Activated naive CD8-positive, alpha-beta T cell treated with anti-CD3 and anti-CD28 coated beads for 36 hours (primary cell): Measurements from ENCODE around the gene SPPL2C. TPM values are rescaled to one million over a fixed set of nuclear protein-coding genes. Genes with fewer than 3 reads are reported as not detected.

Experiments used
- DNase-seq: peaks from one replicate; pipeline ENCODE4 v3.0.0; 2021
- H3K27ac Mint-ChIP-seq: one replicate; pipeline ENCODE4 v1.8.0; 2022; ENCODE audit warnings: mild to moderate bottlenecking, moderate library complexity, mixed read lengths
- H3K27me3 Mint-ChIP-seq: one replicate; pipeline ENCODE4 v1.8.0; 2022; ENCODE audit warnings: mild to moderate bottlenecking, mixed read lengths
- H3K36me3 Mint-ChIP-seq: one replicate; pipeline ENCODE4 v1.8.0; 2021; ENCODE audit warnings: mild to moderate bottlenecking, mixed read lengths
- H3K4me1 Mint-ChIP-seq: one replicate; pipeline ENCODE4 v1.8.0; 2021; ENCODE audit warnings: mixed read lengths
- H3K4me3 Mint-ChIP-seq: one replicate; pipeline ENCODE4 v1.8.0; 2022; ENCODE audit warnings: mild to moderate bottlenecking, moderate library complexity, mixed read lengths
- H3K9me3 Mint-ChIP-seq: one replicate; pipeline ENCODE4 v1.8.0; 2022; ENCODE audit warnings: mixed read lengths
- total RNA-seq, 2 experiments: library from RNA; stranded (reverse); gene quantifications; one replicate each; pipeline ENCODE4 v1.2.3, GENCODE V29; 2021

The SPPL2C gene
- total RNA-seq, 2 experiments from 2014 or later, result not detected

DNA sequence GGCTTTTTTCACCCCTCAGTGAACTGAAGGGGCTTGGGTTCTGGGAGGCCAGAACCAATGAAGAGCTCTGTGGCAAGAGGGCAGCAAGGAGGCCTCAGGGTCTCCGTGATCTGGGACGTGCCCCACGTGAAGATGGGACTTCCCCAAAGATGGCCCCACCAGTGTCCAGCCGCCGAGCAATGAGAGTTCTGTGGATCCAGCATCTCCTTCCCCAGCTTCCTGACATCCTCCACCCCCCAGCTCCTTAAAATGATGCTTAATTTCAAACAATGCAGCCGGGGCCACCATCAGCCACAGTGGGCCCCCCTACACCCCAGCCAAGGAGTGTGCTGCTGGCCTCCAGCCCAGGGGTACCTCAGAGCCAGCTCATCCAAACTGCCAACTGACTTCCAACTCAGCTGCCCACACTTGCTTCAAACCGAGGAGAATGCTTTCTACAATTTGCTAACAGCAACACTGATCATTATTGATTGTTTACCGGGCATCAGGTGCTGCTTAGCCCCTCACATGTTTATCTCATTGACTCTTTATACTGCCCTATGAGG, 5.9 kb upstream of the SPPL2C start:
- no peak for DNase-seq
- Mint-ChIP-seq H3K4me3 (no peak overlapping the region), H3K27ac (no peak overlapping the region), H3K9me3 (no peaks in the 10 kb centered on the region), H3K27me3 (peaks cover under 1% of the 10 kb centered on the region), H3K36me3 (no peaks in the 10 kb centered on the region), H3K4me1 (no peaks in the 10 kb centered on the region)

DNA sequence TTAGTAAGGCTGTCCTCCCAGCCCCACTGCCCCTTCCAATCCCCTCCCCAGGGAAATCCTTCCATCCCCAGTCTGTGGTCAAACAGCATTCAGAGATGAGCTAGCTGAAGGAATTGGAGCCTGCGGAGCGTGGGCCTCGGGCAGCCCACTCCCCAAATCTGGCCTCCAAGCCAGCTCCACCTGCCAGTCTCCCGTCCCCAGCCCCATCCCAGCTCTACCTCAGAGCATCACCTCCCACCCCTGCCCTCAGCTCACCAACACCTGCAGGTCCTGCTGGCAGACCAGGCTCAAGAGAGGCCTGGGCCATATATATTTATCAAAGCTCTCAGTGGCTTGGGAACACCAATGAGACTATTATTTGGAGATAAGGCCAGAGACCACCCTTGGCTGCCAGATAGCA, 5.2 kb upstream of the SPPL2C start:
- no peak for DNase-seq
- Mint-ChIP-seq H3K4me3 (no peak overlapping the region), H3K4me1 (no peaks in the 10 kb centered on the region), H3K27me3 (no peaks in the 10 kb centered on the region), H3K36me3 (no peaks in the 10 kb centered on the region), H3K27ac (no peak overlapping the region), H3K9me3 (no peaks in the 10 kb centered on the region)

DNA sequence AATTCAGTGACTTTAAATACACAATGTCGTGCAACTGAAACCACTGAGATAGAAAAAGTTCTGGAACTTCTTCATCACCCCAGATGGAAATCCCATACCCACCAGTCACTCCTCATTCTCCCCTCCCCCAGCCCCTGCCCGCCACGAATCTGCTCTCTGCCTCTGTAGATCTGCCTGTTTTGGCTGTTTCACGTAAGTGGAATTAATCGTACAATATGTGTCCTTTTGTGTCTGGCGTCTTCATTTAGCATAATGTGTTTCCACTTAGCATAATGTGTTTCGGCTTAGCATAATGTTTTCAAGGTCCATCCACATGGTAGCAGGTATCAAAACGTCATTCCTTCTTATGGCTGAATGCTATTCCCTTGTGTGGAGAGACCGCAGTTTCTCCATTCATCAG, 3.5 kb upstream of the SPPL2C start:
- Mint-ChIP-seq H3K4me1 (no peaks in the 10 kb centered on the region), H3K27me3 (no peaks in the 10 kb centered on the region), H3K36me3 (no peaks in the 10 kb centered on the region), H3K27ac (no peak overlapping the region), H3K9me3 (no peaks in the 10 kb centered on the region), H3K4me3 (no peak overlapping the region)
- no peak for DNase-seq

GRCh38 chr17:45841883-45842525, 2.7 kb upstream of the SPPL2C start:
- no peaks in the 10 kb centered on the region for H3K36me3 Mint-ChIP-seq
- no peak overlapping the region for H3K4me3 Mint-ChIP-seq
- H3K27ac Mint-ChIP-seq, result no peak overlapping the region
- no peaks in the 10 kb centered on the region for H3K9me3 Mint-ChIP-seq
- H3K27me3 Mint-ChIP-seq, result no peaks in the 10 kb centered on the region
- no peaks in the 10 kb centered on the region for H3K4me1 Mint-ChIP-seq
- no peak for DNase-seq

DNA sequence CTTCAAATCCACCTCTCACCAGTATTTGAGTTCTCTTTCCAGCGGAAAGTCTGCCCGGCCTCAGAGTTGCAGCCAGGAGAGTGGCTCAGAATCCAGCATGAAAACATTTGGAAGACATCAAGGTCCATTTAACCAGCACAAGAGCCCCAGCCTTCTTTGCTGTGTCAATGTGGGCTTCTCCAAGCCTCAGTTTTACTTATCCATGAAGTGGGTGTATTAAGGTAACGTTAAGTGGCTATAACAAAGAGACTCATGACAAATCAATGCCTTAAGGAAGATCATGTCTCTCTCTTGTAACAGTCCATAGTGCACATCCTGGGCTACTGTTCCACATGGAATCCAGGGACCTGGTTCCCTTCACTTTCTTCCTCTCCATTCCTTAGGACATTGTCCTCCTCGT, 959 bp upstream of the SPPL2C start:
- Mint-ChIP-seq H3K27ac (no peak overlapping the region), H3K36me3 (no peaks in the 10 kb centered on the region), H3K9me3 (no peaks in the 10 kb centered on the region), H3K4me3 (no peak overlapping the region), H3K27me3 (no peaks in the 10 kb centered on the region), H3K4me1 (no peaks in the 10 kb centered on the region)
- DNase-seq, result no peak

DNA sequence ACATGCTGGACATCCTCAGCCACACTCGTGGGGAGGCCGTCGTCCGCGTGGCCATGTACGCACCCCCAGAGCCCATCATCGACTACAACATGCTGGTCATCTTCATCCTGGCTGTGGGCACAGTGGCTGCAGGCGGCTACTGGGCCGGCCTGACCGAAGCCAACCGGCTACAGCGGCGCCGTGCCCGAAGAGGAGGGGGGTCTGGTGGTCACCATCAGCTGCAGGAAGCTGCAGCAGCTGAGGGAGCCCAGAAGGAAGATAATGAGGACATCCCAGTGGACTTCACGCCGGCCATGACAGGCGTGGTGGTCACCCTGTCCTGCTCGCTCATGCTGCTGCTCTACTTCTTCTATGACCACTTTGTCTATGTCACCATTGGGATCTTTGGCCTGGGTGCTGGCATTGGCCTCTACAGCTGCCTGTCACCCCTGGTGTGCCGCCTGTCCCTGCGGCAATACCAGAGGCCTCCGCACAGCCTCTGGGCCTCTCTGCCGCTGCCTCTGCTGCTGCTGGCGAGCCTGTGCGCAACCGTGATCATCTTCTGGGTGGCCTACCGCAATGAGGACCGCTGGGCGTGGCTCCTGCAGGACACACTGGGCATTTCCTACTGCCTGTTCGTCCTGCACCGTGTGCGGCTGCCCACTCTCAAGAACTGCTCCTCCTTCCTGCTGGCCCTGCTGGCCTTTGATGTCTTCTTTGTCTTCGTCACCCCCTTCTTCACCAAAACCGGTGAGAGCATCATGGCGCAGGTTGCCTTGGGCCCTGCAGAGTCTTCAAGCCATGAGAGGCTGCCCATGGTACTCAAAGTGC, 900 bp downstream of the SPPL2C start:
- DNase-seq, result no peak
- H3K27ac Mint-ChIP-seq, result no peak overlapping the region
- H3K36me3 Mint-ChIP-seq, result no peaks in the 10 kb centered on the region
- no peaks in the 10 kb centered on the region for H3K4me1 Mint-ChIP-seq
- no peaks in the 10 kb centered on the region for H3K27me3 Mint-ChIP-seq
- no peaks in the 10 kb centered on the region for H3K9me3 Mint-ChIP-seq
- no peak overlapping the region for H3K4me3 Mint-ChIP-seq

DNA sequence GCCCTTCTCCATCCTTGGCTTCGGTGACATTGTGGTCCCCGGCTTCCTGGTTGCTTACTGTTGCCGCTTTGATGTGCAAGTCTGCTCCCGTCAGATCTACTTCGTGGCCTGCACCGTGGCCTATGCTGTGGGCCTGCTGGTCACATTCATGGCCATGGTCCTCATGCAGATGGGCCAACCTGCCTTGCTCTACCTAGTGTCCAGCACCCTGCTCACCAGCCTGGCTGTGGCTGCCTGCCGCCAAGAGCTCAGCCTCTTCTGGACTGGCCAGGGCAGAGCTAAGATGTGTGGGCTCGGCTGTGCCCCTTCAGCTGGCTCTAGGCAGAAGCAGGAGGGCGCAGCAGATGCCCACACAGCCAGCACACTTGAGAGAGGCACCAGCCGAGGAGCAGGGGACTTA, 1.5 kb downstream of the SPPL2C start:
- H3K36me3 Mint-ChIP-seq, result no peaks in the 10 kb centered on the region
- no peaks in the 10 kb centered on the region for H3K9me3 Mint-ChIP-seq
- H3K27ac Mint-ChIP-seq, result no peak overlapping the region
- H3K4me3 Mint-ChIP-seq, result no peak overlapping the region
- no peaks in the 10 kb centered on the region for H3K4me1 Mint-ChIP-seq
- no peak for DNase-seq
- H3K27me3 Mint-ChIP-seq, result no peaks in the 10 kb centered on the region

DNA sequence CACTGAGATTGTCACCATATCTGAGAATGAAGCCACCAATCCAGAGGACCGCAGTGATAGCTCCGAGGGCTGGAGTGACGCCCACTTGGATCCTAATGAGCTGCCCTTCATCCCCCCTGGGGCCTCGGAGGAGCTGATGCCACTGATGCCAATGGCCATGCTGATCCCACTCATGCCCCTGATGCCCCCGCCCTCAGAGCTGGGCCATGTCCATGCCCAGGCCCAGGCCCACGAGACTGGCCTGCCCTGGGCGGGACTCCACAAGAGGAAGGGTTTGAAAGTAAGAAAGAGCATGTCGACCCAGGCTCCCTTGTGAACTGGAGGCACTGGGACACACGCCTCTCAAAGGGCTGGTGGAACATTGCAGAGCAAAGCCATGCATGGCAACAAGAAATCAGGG, 2.0 kb downstream of the SPPL2C start:
- Mint-ChIP-seq H3K27ac (no peak overlapping the region), H3K27me3 (peaks cover 2% of the 10 kb centered on the region), H3K4me1 (no peaks in the 10 kb centered on the region), H3K9me3 (no peaks in the 10 kb centered on the region), H3K36me3 (no peaks in the 10 kb centered on the region), H3K4me3 (no peak overlapping the region)
- no peak for DNase-seq

DNA sequence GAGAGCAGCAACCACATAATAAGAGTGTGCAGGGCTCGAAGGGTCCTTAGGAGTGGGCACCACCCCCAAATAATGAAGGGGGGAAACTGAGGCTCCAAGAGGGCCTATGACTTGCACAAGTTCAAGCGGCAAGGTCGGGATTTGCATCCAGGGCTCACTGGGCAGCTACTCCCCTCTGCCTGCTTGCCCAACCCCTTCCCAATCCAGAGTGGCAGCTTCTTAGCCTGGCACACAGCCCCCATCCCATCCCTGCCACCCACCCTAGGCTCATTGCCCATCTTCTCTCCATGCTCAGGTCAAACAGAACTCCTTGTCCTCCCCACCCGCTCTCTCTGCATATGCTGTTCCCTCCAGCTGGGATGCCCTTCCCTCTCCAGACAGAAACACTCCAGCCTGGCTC, 2.4 kb downstream of the SPPL2C start:
- H3K36me3 Mint-ChIP-seq, result no peaks in the 10 kb centered on the region
- no peaks in the 10 kb centered on the region for H3K4me1 Mint-ChIP-seq
- no peak overlapping the region for H3K4me3 Mint-ChIP-seq

DNA sequence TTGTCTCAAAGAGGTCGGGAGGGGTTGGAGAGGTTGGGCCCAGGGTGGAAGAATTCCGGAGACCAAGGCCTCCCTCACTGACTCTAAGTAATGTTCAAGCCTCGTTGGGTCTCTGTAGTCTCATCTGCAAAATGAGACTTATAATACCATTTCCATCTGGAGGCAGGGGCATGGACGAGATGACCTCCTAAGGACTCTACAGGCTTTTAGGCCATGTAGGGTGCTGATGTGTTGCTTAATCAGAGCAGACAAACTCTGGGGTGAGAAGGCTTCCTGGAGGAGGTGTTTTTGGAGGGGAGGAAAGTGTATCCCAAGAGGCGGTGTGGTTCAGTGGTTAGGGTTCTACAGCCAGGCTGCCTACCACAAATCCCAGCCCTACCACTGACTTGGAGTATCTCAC, 3.1 kb downstream of the SPPL2C start:
- Mint-ChIP-seq H3K4me3 (no peak overlapping the region), H3K9me3 (no peaks in the 10 kb centered on the region), H3K4me1 (peaks cover 2% of the 10 kb centered on the region), H3K36me3 (no peaks in the 10 kb centered on the region), H3K27ac (no peak overlapping the region), H3K27me3 (peaks cover 13% of the 10 kb centered on the region)
- no peak for DNase-seq

More for the DNA sequence above, 2.4 kb downstream of the SPPL2C start:
- DNase-seq, result no peak
- H3K9me3 Mint-ChIP-seq, result no peaks in the 10 kb centered on the region
- H3K27me3 Mint-ChIP-seq, result peaks cover 6% of the 10 kb centered on the region
- no peak overlapping the region for H3K27ac Mint-ChIP-seq

DNA sequence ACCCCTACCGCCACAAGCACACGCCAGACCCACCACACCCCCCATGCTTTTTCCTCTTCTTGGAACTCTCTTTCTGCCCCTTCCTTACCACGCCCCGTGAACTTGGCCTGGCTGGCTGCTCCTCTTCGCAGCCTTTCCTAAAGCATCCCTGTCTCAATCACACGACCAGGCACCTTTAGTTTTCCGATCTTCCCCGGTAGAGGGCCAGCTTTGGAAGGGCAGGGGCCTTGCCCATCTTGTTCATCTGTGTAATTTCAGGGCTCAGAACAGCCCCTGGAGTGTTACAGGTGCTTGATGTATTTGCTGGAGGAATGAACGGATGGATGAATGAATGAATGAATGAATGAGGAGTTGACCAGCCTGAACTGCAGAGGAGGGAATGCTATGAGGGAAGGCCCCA, 3.7 kb downstream of the SPPL2C start:
- no peak for DNase-seq
- Mint-ChIP-seq H3K9me3 (no peaks in the 10 kb centered on the region), H3K27ac (no peak overlapping the region), H3K4me3 (no peak overlapping the region), H3K36me3 (no peaks in the 10 kb centered on the region), H3K4me1 (peaks cover 2% of the 10 kb centered on the region), H3K27me3 (peaks cover 17% of the 10 kb centered on the region)

- H3K9me3 Mint-ChIP-seq, result no peaks in the 10 kb centered on the region
- H3K27me3 Mint-ChIP-seq, result peaks cover 20% of the 10 kb centered on the region
- peaks cover 2% of the 10 kb centered on the region for H3K4me1 Mint-ChIP-seq
- H3K27ac Mint-ChIP-seq, result no peak overlapping the region
- H3K36me3 Mint-ChIP-seq, result no peaks in the 10 kb centered on the region
- no peak for DNase-seq
- no peak overlapping the region for H3K4me3 Mint-ChIP-seq
Measured at GRCh38 chr17:45848868-45849535, 4.3 kb downstream of the SPPL2C start.

DNA sequence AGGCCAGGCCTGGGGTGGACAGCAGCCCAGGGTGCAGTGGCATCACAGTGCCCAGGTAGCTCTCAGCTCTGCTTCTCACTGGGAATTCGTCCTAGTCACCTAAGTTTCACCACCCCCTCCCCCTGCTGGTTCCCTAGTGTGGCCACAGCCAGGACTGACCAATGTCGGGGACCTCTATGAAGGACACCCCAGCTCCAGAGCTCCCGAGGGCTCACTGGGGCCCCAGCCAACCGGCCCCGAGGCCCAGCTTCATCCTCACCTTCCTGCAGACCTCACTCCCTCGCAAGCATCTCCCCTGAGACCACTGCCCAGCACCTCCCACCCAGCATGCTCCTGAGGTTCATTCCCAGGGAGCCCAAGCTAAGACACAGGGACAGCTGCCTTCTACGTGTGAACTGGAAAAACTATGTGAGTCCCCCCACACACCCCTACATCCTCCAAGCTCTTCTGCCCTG, 4.9 kb downstream of the SPPL2C start:
- DNase-seq, result no peak
- Mint-ChIP-seq H3K4me1 (peaks cover 2% of the 10 kb centered on the region), H3K4me3 (no peak overlapping the region)

GRCh38 chr17:45850011-45850410, 5.3 kb downstream of the SPPL2C start:
- H3K27me3 Mint-ChIP-seq, result peaks cover 28% of the 10 kb centered on the region
- H3K9me3 Mint-ChIP-seq, result no peaks in the 10 kb centered on the region
- DNase-seq, result no peak
- H3K27ac Mint-ChIP-seq, result no peak overlapping the region
- H3K36me3 Mint-ChIP-seq, result no peaks in the 10 kb centered on the region
- H3K4me1 Mint-ChIP-seq, result peaks cover 2% of the 10 kb centered on the region
- no peak overlapping the region for H3K4me3 Mint-ChIP-seq

More for the DNA sequence above, 4.9 kb downstream of the SPPL2C start:
- Mint-ChIP-seq H3K27ac (no peak overlapping the region), H3K36me3 (no peaks in the 10 kb centered on the region), H3K27me3 (peaks cover 25% of the 10 kb centered on the region), H3K9me3 (no peaks in the 10 kb centered on the region)

DNA sequence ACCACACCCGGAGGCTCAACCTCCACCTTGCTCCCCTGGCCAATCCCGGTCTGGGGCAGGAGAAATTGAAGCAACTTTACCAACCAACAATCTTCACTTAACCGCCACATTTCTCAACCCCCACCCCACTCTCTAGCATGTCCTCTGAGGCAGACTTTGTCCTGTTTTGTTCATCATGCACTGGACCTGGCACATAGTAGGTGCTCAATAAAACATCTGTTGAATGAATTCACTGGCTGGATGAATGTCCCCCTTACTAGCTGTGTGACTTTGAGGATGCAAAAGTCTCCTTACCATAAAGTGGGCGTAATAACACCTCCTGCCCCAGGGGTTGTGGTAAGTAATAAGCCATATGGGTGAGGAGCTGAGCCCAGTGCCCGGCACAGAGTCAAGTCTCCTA, 5.8 kb downstream of the SPPL2C start:
- Mint-ChIP-seq H3K27ac (no peak overlapping the region), H3K27me3 (peaks cover 28% of the 10 kb centered on the region), H3K4me3 (no peak overlapping the region), H3K4me1 (peaks cover 2% of the 10 kb centered on the region), H3K9me3 (no peaks in the 10 kb centered on the region), H3K36me3 (no peaks in the 10 kb centered on the region)
- DNase-seq, result no peak
